A673 (cell line): ENCODE measurements around the gene PRSS21. TPM values are rescaled to one million over a fixed set of nuclear protein-coding genes. Genes with fewer than 3 reads are reported as not detected.

Experiments used
- BruUV-seq: library from RNA; stranded (reverse); fragments of 400-500 nt; replicated peaks from 2 replicates; lab custom pipeline; 2021; lab: Mats Ljungman, UMichigan
- CTCF ChIA-PET: fragments of 300-600 bp; sonication (Branson Sonifier 250); formaldehyde crosslinking; loops from one replicate; lab custom pipeline; 2022; ENCODE audit warnings: antibody characterized with exemption; lab: Charles Lee
- POLR2A ChIA-PET: fragments of 300-600 bp; sonication (Branson Sonifier 250); formaldehyde crosslinking; loops from one replicate; lab custom pipeline; 2022; ENCODE audit warnings: antibody characterized with exemption; ENCODE audit not compliant: low non-redundant PET; lab: Charles Lee
- DNase-seq: peaks from one replicate; pipeline ENCODE4 v3.0.0-alpha.2; 2015; ENCODE audit warnings: low spot score
- H3K27ac ChIP-seq: fragments of 200-600 bp; sonication (generic); 2 replicates; pipeline ENCODE4 v1.5.1; 2016; ENCODE audit warnings: mixed run types, low read depth, mild to moderate bottlenecking, mixed read lengths, antibody characterized with exemption, low read length; ENCODE audit not compliant: poor library complexity, severe bottlenecking
- H3K27me3 ChIP-seq: fragments of 200-600 bp; sonication (generic); replicated peaks from 2 replicates; pipeline ENCODE4 v1.6.1; 2017; ENCODE audit warnings: mixed run types, low read depth, mild to moderate bottlenecking, mixed read lengths, antibody characterized with exemption, low read length; ENCODE audit not compliant: insufficient read depth, poor library complexity
- H3K36me3 ChIP-seq: fragments of 200-600 bp; sonication (generic); 2 replicates; pipeline ENCODE4 v1.6.1; 2016; ENCODE audit warnings: mixed run types, mild to moderate bottlenecking, mixed read lengths, antibody characterized with exemption, low read length; ENCODE audit not compliant: insufficient read depth, poor library complexity, severe bottlenecking
- H3K4me1 ChIP-seq: fragments of 200-600 bp; sonication (generic); 2 replicates; pipeline ENCODE4 v1.6.1; 2017; ENCODE audit warnings: mixed run types, mild to moderate bottlenecking, mixed read lengths, antibody characterized with exemption, low read length; ENCODE audit not compliant: insufficient read depth, poor library complexity, severe bottlenecking
- H3K4me3 ChIP-seq: fragments of 200-600 bp; sonication (generic); 2 replicates; pipeline ENCODE4 v1.5.1; 2016; ENCODE audit warnings: low read depth, mixed run types, mild to moderate bottlenecking, mixed read lengths, low read length; ENCODE audit not compliant: poor library complexity, severe bottlenecking
- H3K9me3 ChIP-seq: fragments of 200-600 bp; sonication (generic); 2 replicates; pipeline ENCODE4 v1.6.1; 2016; ENCODE audit warnings: mixed run types, low read depth, mild to moderate bottlenecking, mixed read lengths, antibody characterized with exemption, low read length; ENCODE audit not compliant: poor library complexity, severe bottlenecking
- EZH2 ChIP-seq: fragments of 200-600 bp; sonication (generic); IDR thresholded peaks from 2 replicates; pipeline ENCODE4 v1.6.1; 2017; ENCODE audit warnings: borderline replicate concordance, low read depth, mild to moderate bottlenecking, mixed read lengths, antibody characterized with exemption, low read length; ENCODE audit not compliant: poor library complexity, severe bottlenecking
- intact Hi-C: fragments of 100-400 bp; cut with micrococcal nuclease; formaldehyde crosslinking; loops from one replicate; pipeline ENCODE4 v1.10.0; 2022; ENCODE audit not compliant: unreplicated experiment
- total RNA-seq: library from RNA; stranded (reverse); gene quantifications from 2 replicates; pipeline ENCODE4 v1.2.3, GENCODE V29; 2021
- TF ChIP-seq, protein P1 (sequence below): fragments of 300-800, 200-600 bp; sonication (generic); conservative IDR thresholded peaks from 2 replicates; pipeline ENCODE4 v1.5.1; 2017; ENCODE audit warnings: low read depth, mild to moderate bottlenecking, antibody characterized with exemption, low read length, moderate library complexity, mixed read lengths

PRSS21 gene
- total RNA-seq, 1 experiment from 2014 or later, result not detected

DNA sequence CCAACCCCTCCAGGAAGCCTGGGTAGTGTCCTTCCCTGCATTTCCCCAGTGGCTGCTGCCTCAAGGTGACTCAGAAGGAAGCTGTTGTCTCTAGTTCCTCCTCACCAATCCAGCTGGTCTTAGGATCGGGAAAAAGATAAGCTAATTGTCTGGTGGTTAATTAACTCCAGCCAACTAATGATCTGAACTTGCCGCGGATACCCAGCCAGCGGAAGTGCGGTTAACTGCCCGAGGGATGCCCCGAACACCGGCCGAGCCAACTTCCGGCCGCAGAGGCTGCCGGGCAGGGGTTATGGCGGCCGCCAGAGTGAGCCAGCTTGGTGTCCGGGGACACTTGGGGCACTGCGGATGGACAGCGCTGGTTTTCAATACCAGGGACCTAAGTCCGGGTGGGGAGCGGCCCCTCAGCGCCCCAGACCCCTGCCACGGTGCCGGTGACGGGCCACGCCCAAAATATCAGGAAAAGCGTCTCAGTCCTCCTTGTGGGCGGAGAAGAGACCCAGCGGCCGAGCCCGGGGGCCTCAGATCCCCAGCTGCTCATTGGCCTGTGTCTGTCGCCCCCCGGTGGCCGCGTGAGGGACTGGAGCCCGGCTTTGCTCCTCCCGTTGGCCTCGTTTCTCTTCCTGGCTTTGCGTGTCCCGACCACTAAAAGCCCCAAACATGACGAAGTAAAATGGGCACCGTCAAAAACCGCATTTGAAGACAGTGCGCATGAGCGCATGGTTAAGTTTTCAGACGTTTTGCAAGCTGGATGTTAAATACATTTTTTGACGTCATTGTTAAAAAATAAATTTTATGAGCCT is 51.2 kb downstream of the PRSS21 start:
- Histone ChIP-seq H3K4me3 (peak overlapping the region; percentile 59), H3K4me1 (no peaks in the 10 kb centered on the region), H3K27me3 (peaks cover 16% of the 10 kb centered on the region), H3K36me3 (no peaks in the 10 kb centered on the region), H3K9me3 (no peaks in the 10 kb centered on the region), H3K27ac (peak overlapping the region; percentile 80)
- TF ChIP-seq, protein P1, sequence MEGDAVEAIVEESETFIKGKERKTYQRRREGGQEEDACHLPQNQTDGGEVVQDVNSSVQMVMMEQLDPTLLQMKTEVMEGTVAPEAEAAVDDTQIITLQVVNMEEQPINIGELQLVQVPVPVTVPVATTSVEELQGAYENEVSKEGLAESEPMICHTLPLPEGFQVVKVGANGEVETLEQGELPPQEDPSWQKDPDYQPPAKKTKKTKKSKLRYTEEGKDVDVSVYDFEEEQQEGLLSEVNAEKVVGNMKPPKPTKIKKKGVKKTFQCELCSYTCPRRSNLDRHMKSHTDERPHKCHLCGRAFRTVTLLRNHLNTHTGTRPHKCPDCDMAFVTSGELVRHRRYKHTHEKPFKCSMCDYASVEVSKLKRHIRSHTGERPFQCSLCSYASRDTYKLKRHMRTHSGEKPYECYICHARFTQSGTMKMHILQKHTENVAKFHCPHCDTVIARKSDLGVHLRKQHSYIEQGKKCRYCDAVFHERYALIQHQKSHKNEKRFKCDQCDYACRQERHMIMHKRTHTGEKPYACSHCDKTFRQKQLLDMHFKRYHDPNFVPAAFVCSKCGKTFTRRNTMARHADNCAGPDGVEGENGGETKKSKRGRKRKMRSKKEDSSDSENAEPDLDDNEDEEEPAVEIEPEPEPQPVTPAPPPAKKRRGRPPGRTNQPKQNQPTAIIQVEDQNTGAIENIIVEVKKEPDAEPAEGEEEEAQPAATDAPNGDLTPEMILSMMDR, result peak; percentile 97
- no peak for TF ChIP-seq EZH2
- intact Hi-C loops, result no loop called here
- CTCF ChIA-PET, result interaction anchor here (0.7 to 1.7 kb wide), 5 partner anchors 15 to 199 kb away, joined by 3 to 16 read pairs (median 3); partner anchors contain the start of gene FLYWCH2
- POLR2A ChIA-PET, result interaction anchor here (0.6 kb wide), 1 partner anchor 37 kb away, joined by 3 read pairs; no protein-coding TSS in a partner anchor
- peak; percentile 97 for DNase-seq
- BruUV-seq, result no TSS peak

Other genes starting within 250 kb of the PRSS21 start
- 33.1 and 35.6 TPM in 2 replicates for gene KCTD5, start 134.7 kb upstream of the PRSS21 start, total RNA-seq
- 1.3 and 3.0 TPM in 2 replicates for gene PRSS27, start 97.0 kb upstream of the PRSS21 start, total RNA-seq
- 642 and 651 TPM in 2 replicates for gene SRRM2, start 64.6 kb upstream of the PRSS21 start, total RNA-seq
- gene ELOB, start 40.0 kb upstream of the PRSS21 start, total RNA-seq, result 188 and 206 TPM in 2 replicates
- not detected in 2 replicates for gene PRSS33, start 29.7 kb upstream of the PRSS21 start, total RNA-seq
- gene PRSS41, start 18.8 kb upstream of the PRSS21 start, total RNA-seq, result not detected in 2 replicates
- gene ZG16B, start 13.1 kb downstream of the PRSS21 start, total RNA-seq, result not detected in 2 replicates
- gene PRSS22, start 40.9 kb downstream of the PRSS21 start, total RNA-seq, result not detected in 2 replicates
- 23.9 and 28.5 TPM in 2 replicates for gene FLYWCH2, start 66.0 kb downstream of the PRSS21 start, total RNA-seq
- 46.8 and 47.0 TPM in 2 replicates for gene FLYWCH1, start 94.7 kb downstream of the PRSS21 start, total RNA-seq
- gene KREMEN2, start 147.0 kb downstream of the PRSS21 start, total RNA-seq, result 0.49 and 1.6 TPM in 2 replicates
- 46.5 and 49.7 TPM in 2 replicates for gene PAQR4, start 152.1 kb downstream of the PRSS21 start, total RNA-seq
- gene PKMYT1, start 163.2 kb downstream of the PRSS21 start, total RNA-seq, result 120 and 128 TPM in 2 replicates
- not detected in 2 replicates for gene CLDN9, start 195.7 kb downstream of the PRSS21 start, total RNA-seq
- 0.21 and 0.31 TPM in 2 replicates for gene CLDN6, start 200.9 kb downstream of the PRSS21 start, total RNA-seq
- gene TNFRSF12A, start 203.1 kb downstream of the PRSS21 start, total RNA-seq, result 23.7 and 39.5 TPM in 2 replicates
- 46.6 and 51.4 TPM in 2 replicates for gene HCFC1R1, start 206.7 kb downstream of the PRSS21 start, total RNA-seq
- 52.5 and 59.3 TPM in 2 replicates for gene THOC6, start 206.8 kb downstream of the PRSS21 start, total RNA-seq
- gene BICDL2, start 219.7 kb downstream of the PRSS21 start, total RNA-seq, result not detected in 2 replicates
- gene MMP25, start 229.3 kb downstream of the PRSS21 start, total RNA-seq, result 0.80 and 1.3 TPM in 2 replicates
- 4.5 and 7.7 TPM in 2 replicates for gene IL32, start 248.4 kb downstream of the PRSS21 start, total RNA-seq